Ovary (tissue), 9 donors: Measurements from ENCODE around the gene SLC24A4. TPM values are rescaled to one million over a fixed set of nuclear protein-coding genes. Genes with fewer than 3 reads are reported as not detected.

Experiments used
- DNase-seq, 5 donors: peaks; one replicate each; pipeline ENCODE4 v3.0.0-alpha.2; 2019 to 2020
- H3K27ac ChIP-seq, 2 donors: fragments of 200-600 bp; one replicate each; pipeline versions ENCODE4 v1.5.1 to v1.8.0; 2019 to 2022
- H3K27me3 ChIP-seq: fragments of 200-600 bp; one replicate; pipeline ENCODE4 v1.8.0; 2022
- H3K36me3 ChIP-seq: fragments of 200-600 bp; sonication (generic); one replicate; pipeline ENCODE4 v1.5.1; 2019
- H3K4me1 ChIP-seq: one replicate; pipeline ENCODE4 v1.8.1; 2013; ENCODE audit warnings: mild to moderate bottlenecking, moderate library complexity; ENCODE audit not compliant: insufficient read depth
- H3K4me3 ChIP-seq: fragments of 200-600 bp; sonication (generic); one replicate; pipeline ENCODE4 v1.5.1; 2017
- H3K9me3 ChIP-seq, 2 donors: fragments of 200-600 bp in 1 of 2; sonication (generic) in 1 of 2; one replicate each; pipeline versions ENCODE4 v1.5.1 to v1.8.1; 2013 to 2019; ENCODE audit warnings: mild to moderate bottlenecking in 1 of 2, moderate library complexity in 1 of 2
- EP300 ChIP-seq: sonication (generic); formaldehyde crosslinking; IDR thresholded peaks from one replicate; pipeline ENCODE4 v1.6.1; 2017; ENCODE audit warnings: antibody characterized with exemption
- POLR2A ChIP-seq: fragments of 450-650 bp; IDR thresholded peaks from one replicate; pipeline ENCODE4 v1.6.1; 2017; ENCODE audit warnings: antibody characterized with exemption, mild to moderate bottlenecking, moderate library complexity
- WGBS, 3 donors: extraction: QIAGEN DNeasy Blood & Tissue Kit in 1 of 3; methylation state at CpG; one replicate each; pipeline versions ENCODE4 v1.1.5 to v1.1.7; 2013 to 2017; 5-methylcytosine and 5-hydroxymethylcytosine counted together
- intact Hi-C, 4 donors: fragments of 100-400 bp; cut with DNase I; formaldehyde crosslinking; loops; one replicate each; pipeline versions ENCODE4 v1.11.0 to v1.15.1; 2022 to 2023
- polyA plus RNA-seq, 2 donors: library from polyadenylated mRNA; stranded (reverse); fragments of 200-250 nt in 1 of 2; fragments of 350-450 nt in 1 of 2; fragmentation: Illumina TruSeq in 1 of 2; extraction: RNeasy Lipid Tissue Mini Kit (QIAGEN cat#74804) in 1 of 2; gene quantifications; one replicate each; pipeline ENCODE4 v1.2.3, GENCODE V29; 2013 to 2014
- total RNA-seq, 7 donors: library from RNA; depleted of rRNA in 2 of 7; stranded (reverse); fragments of >200 nt in 2 of 7; fragmentation: NEBNext Ultra II Directional in 3 of 7; extraction: Animal tissue kit (Norgen Biotek cat#: 25700) in 3 of 7; gene quantifications; one replicate each; pipeline versions ENCODE4 v1.1.0 to v1.2.4, GENCODE V29; 2016 to 2023
- TF ChIP-seq, protein P1 (sequence below), 3 donors: fragments of 450-650 bp in 2 of 3; fragments of 200-600 bp in 1 of 3; IDR thresholded peaks; one replicate each; pipeline versions ENCODE4 v1.5.1 to v1.8.0; 2016 to 2022; ENCODE audit warnings: antibody characterized with exemption in 3 of 3, mild to moderate bottlenecking in 1 of 3
- donor health status: DM: no; HTN: no; CAD: no; lungs with moderate emphysema.
- donor health status: DM: no; HTN: no; CAD: no.
- donor health status: Bipolar disorder and iron deficiency.
- donor health status: DM: yes; HTN: yes; CAD: no.
- donor health status: DM: no; HTN: no; CAD: no.
- donor health status: DM: yes; HTN: yes; CAD: no.

The SLC24A4 gene
- total and polyA plus RNA-seq, 9 donors, result 0.10 to 0.98 (median 0.24) TPM

DNA sequence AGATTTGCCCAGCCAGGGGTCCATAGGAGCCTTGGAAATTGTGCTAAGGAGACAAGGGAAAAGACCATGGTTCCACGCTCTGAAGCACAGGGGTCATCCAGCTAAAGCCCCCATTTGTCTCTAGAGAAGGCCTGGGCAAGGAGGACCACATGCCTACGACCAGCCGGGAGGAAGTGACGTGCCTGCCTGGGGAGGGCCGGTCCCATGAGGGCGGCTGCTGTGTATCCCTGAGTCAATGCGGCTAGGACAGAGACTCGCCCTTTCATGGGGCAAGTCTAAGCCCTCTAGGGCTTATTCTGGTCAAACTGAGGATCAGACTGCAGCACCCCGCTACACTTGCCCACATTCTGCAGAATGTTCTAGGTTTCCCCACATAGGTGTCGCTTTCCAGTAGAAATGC, 170.1 kb downstream of the SLC24A4 start:
- intact Hi-C loops, result no loop called here

GRCh38 chr14:92493492-92493891, 170.5 kb downstream of the SLC24A4 start:
- 86 to 89% (median 88%) methylated on average over 16 of the region's 16 CpGs for WGBS, 3 donors
- no peak for DNase-seq
- H3K27ac ChIP-seq, result no peak overlapping the region
- intact Hi-C loops, result no loop called here
- H3K9me3 ChIP-seq, result no peaks in the 10 kb centered on the region
- no peaks in the 10 kb centered on the region for H3K27me3 ChIP-seq
- no peak for TF ChIP-seq EP300
- TF ChIP-seq POLR2A, result no peak
- TF ChIP-seq, protein P1, sequence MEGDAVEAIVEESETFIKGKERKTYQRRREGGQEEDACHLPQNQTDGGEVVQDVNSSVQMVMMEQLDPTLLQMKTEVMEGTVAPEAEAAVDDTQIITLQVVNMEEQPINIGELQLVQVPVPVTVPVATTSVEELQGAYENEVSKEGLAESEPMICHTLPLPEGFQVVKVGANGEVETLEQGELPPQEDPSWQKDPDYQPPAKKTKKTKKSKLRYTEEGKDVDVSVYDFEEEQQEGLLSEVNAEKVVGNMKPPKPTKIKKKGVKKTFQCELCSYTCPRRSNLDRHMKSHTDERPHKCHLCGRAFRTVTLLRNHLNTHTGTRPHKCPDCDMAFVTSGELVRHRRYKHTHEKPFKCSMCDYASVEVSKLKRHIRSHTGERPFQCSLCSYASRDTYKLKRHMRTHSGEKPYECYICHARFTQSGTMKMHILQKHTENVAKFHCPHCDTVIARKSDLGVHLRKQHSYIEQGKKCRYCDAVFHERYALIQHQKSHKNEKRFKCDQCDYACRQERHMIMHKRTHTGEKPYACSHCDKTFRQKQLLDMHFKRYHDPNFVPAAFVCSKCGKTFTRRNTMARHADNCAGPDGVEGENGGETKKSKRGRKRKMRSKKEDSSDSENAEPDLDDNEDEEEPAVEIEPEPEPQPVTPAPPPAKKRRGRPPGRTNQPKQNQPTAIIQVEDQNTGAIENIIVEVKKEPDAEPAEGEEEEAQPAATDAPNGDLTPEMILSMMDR (IDR thresholded peaks at IDR 0.05), result no peak
- no peaks in the 10 kb centered on the region for H3K36me3 ChIP-seq
- no peaks in the 10 kb centered on the region for H3K4me1 ChIP-seq
- no peak overlapping the region for H3K4me3 ChIP-seq

More for the DNA sequence above, 170.1 kb downstream of the SLC24A4 start:
- no peaks in the 10 kb centered on the region for H3K9me3 ChIP-seq
- WGBS, 3 donors, result 95 to 96% (median 96%) methylated on average over 10 of the region's 10 CpGs
- no peak overlapping the region for H3K4me3 ChIP-seq
- H3K27me3 ChIP-seq, result no peaks in the 10 kb centered on the region
- no peaks in the 10 kb centered on the region for H3K36me3 ChIP-seq
- no peak for DNase-seq
- no peaks in the 10 kb centered on the region for H3K4me1 ChIP-seq
- TF ChIP-seq, protein P1 (IDR thresholded peaks at IDR 0.05), result no peak
- TF ChIP-seq POLR2A (no peak), EP300 (no peak)
- no peak overlapping the region for H3K27ac ChIP-seq

DNA sequence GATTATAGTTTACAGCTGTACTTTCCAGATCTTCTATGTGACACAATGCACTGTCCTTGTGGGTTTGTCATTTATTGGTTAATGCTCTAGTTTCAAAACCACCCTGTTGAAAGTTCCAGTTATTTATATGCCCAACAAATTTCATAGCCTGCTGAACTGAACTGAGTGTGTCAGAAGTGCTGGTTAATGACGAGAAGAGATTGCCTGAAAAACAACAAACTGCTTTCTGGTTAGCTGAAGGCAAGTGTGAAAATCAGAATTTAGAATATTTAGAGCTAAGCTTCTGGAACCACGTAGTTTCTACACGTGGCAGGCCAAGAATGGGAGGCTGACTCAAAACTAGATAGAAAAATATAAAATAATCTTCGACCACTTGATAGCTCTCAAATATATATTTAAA, 171.5 kb downstream of the SLC24A4 start:
- Histone ChIP-seq H3K4me1 (no peaks in the 10 kb centered on the region), H3K36me3 (no peaks in the 10 kb centered on the region), H3K27ac (no peak overlapping the region), H3K27me3 (no peaks in the 10 kb centered on the region), H3K9me3 (no peaks in the 10 kb centered on the region), H3K4me3 (no peak overlapping the region)
- DNase-seq, result no peak
- TF ChIP-seq POLR2A (no peak), EP300 (no peak)
- TF ChIP-seq, protein P1 (IDR thresholded peaks at IDR 0.05), result no peak
- 72 to 77% (median 76%) methylated on average over 4 of the region's 4 CpGs for WGBS, 3 donors
- intact Hi-C loops, result no loop called here

- WGBS, 3 donors, result 83 to 87% (median 84%) methylated on average over 6 of the region's 6 CpGs
Observed at GRCh38 chr14:92495027-92495426, 172.1 kb downstream of the SLC24A4 start.

More at GRCh38 chr14:92495027-92495426, 172.1 kb downstream of the SLC24A4 start:
- H3K9me3 ChIP-seq, result no peaks in the 10 kb centered on the region
- no peak for TF ChIP-seq POLR2A
- TF ChIP-seq, protein P1 (IDR thresholded peaks at IDR 0.05), result no peak
- TF ChIP-seq EP300, result no peak
- intact Hi-C loops, result no loop called here
- H3K4me3 ChIP-seq, result no peak overlapping the region
- DNase-seq, result no peak
- H3K36me3 ChIP-seq, result no peaks in the 10 kb centered on the region
- H3K4me1 ChIP-seq, result no peaks in the 10 kb centered on the region
- H3K27ac ChIP-seq, result no peak overlapping the region
- H3K27me3 ChIP-seq, result no peaks in the 10 kb centered on the region
